Measurements from ENCODE around the gene DNAJC5. TPM values are rescaled to one million over a fixed set of nuclear protein-coding genes. Genes with fewer than 3 reads are reported as not detected.

The DNAJC5 gene
- total and polyA plus RNA-seq, 9 of the 15 experiments (the other 6 are each of a cell fraction or from before 2014, with no cell fraction given): 0.95 to 42.8 (median 23.4) TPM

GRCh38 chr20:63942250-63942951, 47.5 kb downstream of the DNAJC5 start (continued):
- TF ChIP-seq, protein P1, sequence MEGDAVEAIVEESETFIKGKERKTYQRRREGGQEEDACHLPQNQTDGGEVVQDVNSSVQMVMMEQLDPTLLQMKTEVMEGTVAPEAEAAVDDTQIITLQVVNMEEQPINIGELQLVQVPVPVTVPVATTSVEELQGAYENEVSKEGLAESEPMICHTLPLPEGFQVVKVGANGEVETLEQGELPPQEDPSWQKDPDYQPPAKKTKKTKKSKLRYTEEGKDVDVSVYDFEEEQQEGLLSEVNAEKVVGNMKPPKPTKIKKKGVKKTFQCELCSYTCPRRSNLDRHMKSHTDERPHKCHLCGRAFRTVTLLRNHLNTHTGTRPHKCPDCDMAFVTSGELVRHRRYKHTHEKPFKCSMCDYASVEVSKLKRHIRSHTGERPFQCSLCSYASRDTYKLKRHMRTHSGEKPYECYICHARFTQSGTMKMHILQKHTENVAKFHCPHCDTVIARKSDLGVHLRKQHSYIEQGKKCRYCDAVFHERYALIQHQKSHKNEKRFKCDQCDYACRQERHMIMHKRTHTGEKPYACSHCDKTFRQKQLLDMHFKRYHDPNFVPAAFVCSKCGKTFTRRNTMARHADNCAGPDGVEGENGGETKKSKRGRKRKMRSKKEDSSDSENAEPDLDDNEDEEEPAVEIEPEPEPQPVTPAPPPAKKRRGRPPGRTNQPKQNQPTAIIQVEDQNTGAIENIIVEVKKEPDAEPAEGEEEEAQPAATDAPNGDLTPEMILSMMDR (IDR thresholded peaks at IDR 0.05 in 2 of 3, conservative IDR thresholded peaks at IDR 0.05 in 1 of 3; ENCODE audit: insufficient read depth in 2 of 3, low read depth in 1 of 3, low read length in 3 of 3): no peak
- TF ChIP-seq PRMT5 (CRISPR knock-in tag; IDR thresholded peaks at IDR 0.05): no peak
- no peak for TF ChIP-seq TFAM (CRISPR knock-in tag; conservative IDR thresholded peaks at IDR 0.05)
- TF ChIP-seq, protein P2, sequence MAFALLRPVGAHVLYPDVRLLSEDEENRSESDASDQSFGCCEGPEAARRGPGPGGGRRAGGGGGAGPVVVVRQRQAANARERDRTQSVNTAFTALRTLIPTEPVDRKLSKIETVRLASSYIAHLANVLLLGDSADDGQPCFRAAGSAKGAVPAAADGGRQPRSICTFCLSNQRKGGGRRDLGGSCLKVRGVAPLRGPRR (CRISPR knock-in tag; IDR thresholded peaks at IDR 0.05): no peak
- no peak for TF ChIP-seq ZNF217 (CRISPR knock-in tag; IDR thresholded peaks at IDR 0.05)
- TF ChIP-seq PREB (CRISPR knock-in tag; IDR thresholded peaks at IDR 0.05): no peak
- TF ChIP-seq IRF2 (CRISPR knock-in tag; IDR thresholded peaks at IDR 0.05): no peak
- no peak for TF ChIP-seq TEAD1 (CRISPR knock-in tag; IDR thresholded peaks at IDR 0.05)
- no peak for TF ChIP-seq SMARCE1 (IDR thresholded peaks at IDR 0.05)
- TF ChIP-seq, protein P3, sequence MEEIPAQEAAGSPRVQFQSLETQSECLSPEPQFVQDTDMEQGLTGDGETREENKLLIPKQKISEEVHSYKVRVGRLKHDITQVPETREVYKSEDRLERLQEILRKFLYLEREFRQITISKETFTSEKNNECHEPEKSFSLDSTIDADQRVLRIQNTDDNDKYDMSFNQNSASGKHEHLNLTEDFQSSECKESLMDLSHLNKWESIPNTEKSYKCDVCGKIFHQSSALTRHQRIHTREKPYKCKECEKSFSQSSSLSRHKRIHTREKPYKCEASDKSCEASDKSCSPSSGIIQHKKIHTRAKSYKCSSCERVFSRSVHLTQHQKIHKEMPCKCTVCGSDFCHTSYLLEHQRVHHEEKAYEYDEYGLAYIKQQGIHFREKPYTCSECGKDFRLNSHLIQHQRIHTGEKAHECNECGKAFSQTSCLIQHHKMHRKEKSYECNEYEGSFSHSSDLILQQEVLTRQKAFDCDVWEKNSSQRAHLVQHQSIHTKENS (CRISPR knock-in tag; IDR thresholded peaks at IDR 0.05): no peak
- TF ChIP-seq ZFPM2 (CRISPR knock-in tag; IDR thresholded peaks at IDR 0.05): no peak
- TF ChIP-seq, protein P4, sequence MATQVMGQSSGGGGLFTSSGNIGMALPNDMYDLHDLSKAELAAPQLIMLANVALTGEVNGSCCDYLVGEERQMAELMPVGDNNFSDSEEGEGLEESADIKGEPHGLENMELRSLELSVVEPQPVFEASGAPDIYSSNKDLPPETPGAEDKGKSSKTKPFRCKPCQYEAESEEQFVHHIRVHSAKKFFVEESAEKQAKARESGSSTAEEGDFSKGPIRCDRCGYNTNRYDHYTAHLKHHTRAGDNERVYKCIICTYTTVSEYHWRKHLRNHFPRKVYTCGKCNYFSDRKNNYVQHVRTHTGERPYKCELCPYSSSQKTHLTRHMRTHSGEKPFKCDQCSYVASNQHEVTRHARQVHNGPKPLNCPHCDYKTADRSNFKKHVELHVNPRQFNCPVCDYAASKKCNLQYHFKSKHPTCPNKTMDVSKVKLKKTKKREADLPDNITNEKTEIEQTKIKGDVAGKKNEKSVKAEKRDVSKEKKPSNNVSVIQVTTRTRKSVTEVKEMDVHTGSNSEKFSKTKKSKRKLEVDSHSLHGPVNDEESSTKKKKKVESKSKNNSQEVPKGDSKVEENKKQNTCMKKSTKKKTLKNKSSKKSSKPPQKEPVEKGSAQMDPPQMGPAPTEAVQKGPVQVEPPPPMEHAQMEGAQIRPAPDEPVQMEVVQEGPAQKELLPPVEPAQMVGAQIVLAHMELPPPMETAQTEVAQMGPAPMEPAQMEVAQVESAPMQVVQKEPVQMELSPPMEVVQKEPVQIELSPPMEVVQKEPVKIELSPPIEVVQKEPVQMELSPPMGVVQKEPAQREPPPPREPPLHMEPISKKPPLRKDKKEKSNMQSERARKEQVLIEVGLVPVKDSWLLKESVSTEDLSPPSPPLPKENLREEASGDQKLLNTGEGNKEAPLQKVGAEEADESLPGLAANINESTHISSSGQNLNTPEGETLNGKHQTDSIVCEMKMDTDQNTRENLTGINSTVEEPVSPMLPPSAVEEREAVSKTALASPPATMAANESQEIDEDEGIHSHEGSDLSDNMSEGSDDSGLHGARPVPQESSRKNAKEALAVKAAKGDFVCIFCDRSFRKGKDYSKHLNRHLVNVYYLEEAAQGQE (IDR thresholded peaks at IDR 0.05; ENCODE audit: borderline replicate concordance): no peak
- TF ChIP-seq, protein P4 (CRISPR knock-in tag; IDR thresholded peaks at IDR 0.05; ENCODE audit: low read depth): no peak
- TF ChIP-seq NFYB (IDR thresholded peaks at IDR 0.05; ENCODE audit: extremely low read depth, insufficient read length): no peak
- no peak for TF ChIP-seq ZNF124 (CRISPR knock-in tag; IDR thresholded peaks at IDR 0.05)
- TF ChIP-seq ZNF561 (CRISPR knock-in tag; conservative IDR thresholded peaks at IDR 0.05): no peak
